SK-MEL-5 (cell line): Measurements from ENCODE around the gene OR10A4. TPM values are rescaled to one million over a fixed set of nuclear protein-coding genes. Genes with fewer than 3 reads are reported as not detected.

ENCODE experiments used
- total RNA-seq: library from RNA; depleted of rRNA; stranded (reverse); fragments of >200 nt; shearing (Covaris generic); gene quantifications from 2 replicates; pipeline ENCODE4 v1.2.3, GENCODE V29; 2014; rRNA removed

The OR10A4 gene
- total RNA-seq, 1 experiment from 2014 or later = not detected

Other genes starting within 250 kb of the OR10A4 start
- 0.11 and 0.19 TPM in 2 replicates for gene DCHS1, start 220.8 kb upstream of the OR10A4 start, total RNA-seq
- gene MRPL17, start 193.3 kb upstream of the OR10A4 start, total RNA-seq = 58.3 and 62.6 TPM in 2 replicates
- 0.08 and 0.61 TPM in 2 replicates for gene OR2AG2, start 104.6 kb upstream of the OR10A4 start, total RNA-seq
- gene OR2AG1, start 93.6 kb upstream of the OR10A4 start, total RNA-seq = not detected in 2 replicates
- gene OR6A2, start 76.9 kb upstream of the OR10A4 start, total RNA-seq = 0.05 and 0.11 TPM in 2 replicates
- not detected in 2 replicates for gene OR10A5, start 30.9 kb upstream of the OR10A4 start, total RNA-seq
- gene OR10A2, start 13.6 kb upstream of the OR10A4 start, total RNA-seq = not detected in 2 replicates
- not detected in 2 replicates for gene OR2D2, start 15.9 kb downstream of the OR10A4 start, total RNA-seq
- not detected in 2 replicates for gene OR2D3, start 44.4 kb downstream of the OR10A4 start, total RNA-seq
- gene ZNF215, start 49.8 kb downstream of the OR10A4 start, total RNA-seq = 5.5 and 6.1 TPM in 2 replicates
- gene ZNF214, start 143.7 kb downstream of the OR10A4 start, total RNA-seq = 1.2 and 2.9 TPM in 2 replicates
- gene NLRP14, start 143.9 kb downstream of the OR10A4 start, total RNA-seq = 0.08 TPM in 2 replicates
- gene RBMXL2, start 212.4 kb downstream of the OR10A4 start, total RNA-seq = not detected in 2 replicates